ENCODE data around the gene GPM6B.

Gene GPM6B

DNA sequence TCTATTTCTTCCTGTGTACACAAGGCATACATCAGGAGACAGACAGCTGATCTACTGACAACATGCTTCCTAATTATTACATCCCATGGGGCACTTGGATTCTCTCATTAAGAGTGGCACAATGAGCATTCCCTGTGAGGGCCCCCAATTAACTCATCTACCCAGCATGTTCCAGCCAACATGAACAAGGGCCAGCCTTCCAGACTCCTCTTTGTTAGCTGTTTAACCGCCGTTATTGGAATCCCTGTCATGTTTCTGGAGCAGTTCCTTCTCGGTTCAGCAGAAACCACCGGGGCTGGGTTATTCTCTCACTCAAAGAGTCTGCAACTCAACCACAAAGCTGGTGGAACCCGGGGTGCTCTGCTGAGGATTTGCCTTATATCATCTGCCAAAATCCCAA lies 9.9 kb upstream of the GPM6B start:
- TF ChIP-seq, protein P1, sequence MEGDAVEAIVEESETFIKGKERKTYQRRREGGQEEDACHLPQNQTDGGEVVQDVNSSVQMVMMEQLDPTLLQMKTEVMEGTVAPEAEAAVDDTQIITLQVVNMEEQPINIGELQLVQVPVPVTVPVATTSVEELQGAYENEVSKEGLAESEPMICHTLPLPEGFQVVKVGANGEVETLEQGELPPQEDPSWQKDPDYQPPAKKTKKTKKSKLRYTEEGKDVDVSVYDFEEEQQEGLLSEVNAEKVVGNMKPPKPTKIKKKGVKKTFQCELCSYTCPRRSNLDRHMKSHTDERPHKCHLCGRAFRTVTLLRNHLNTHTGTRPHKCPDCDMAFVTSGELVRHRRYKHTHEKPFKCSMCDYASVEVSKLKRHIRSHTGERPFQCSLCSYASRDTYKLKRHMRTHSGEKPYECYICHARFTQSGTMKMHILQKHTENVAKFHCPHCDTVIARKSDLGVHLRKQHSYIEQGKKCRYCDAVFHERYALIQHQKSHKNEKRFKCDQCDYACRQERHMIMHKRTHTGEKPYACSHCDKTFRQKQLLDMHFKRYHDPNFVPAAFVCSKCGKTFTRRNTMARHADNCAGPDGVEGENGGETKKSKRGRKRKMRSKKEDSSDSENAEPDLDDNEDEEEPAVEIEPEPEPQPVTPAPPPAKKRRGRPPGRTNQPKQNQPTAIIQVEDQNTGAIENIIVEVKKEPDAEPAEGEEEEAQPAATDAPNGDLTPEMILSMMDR (IDR thresholded peaks at IDR 0.05), result no peak
- H3K4me1 ChIP-seq, result no peaks in the 10 kb centered on the region

GRCh38 chrX:13825178-13825762 lies 8.4 kb upstream of the GPM6B start:
- no peak overlapping the region for H3K9ac ChIP-seq
- H3K79me2 ChIP-seq, result no peaks in the 10 kb centered on the region
- H3K4me3 ChIP-seq (ENCODE audit: low read depth, low read length), result no peak overlapping the region
- H3K4me1 ChIP-seq, result no peaks in the 10 kb centered on the region
- no peak overlapping the region for H3K4me2 ChIP-seq (ENCODE audit: low read length)
- H3K27ac ChIP-seq, result no peak overlapping the region
- no peaks in the 10 kb centered on the region for H3K9me3 ChIP-seq (ENCODE audit: control insufficient read depth, low read length)
- no peaks in the 10 kb centered on the region for H3K36me3 ChIP-seq (ENCODE audit: control insufficient read depth, insufficient read depth, low read length)
- no peak overlapping the region for H2AFZ ChIP-seq
- H3K27me3 ChIP-seq (ENCODE audit: control insufficient read depth, insufficient read depth, low read length), result no peaks in the 10 kb centered on the region
- TF ChIP-seq, protein P1 (IDR thresholded peaks at IDR 0.05), result no peak

More for the DNA sequence above, 9.9 kb upstream of the GPM6B start:
- no peak overlapping the region for H3K27ac ChIP-seq
- H3K9ac ChIP-seq, result no peak overlapping the region
- H3K9me3 ChIP-seq (ENCODE audit: control insufficient read depth, low read length), result no peaks in the 10 kb centered on the region
- no peak overlapping the region for H3K4me3 ChIP-seq (ENCODE audit: low read depth, low read length)
- H3K79me2 ChIP-seq, result no peaks in the 10 kb centered on the region
- no peak overlapping the region for H2AFZ ChIP-seq
- H3K4me2 ChIP-seq (ENCODE audit: low read length), result no peak overlapping the region
- H3K27me3 ChIP-seq (ENCODE audit: control insufficient read depth, insufficient read depth, low read length), result no peaks in the 10 kb centered on the region
- no peaks in the 10 kb centered on the region for H3K36me3 ChIP-seq (ENCODE audit: control insufficient read depth, insufficient read depth, low read length)

- no peak overlapping the region for H3K4me2 ChIP-seq (ENCODE audit: low read length)
- H3K4me1 ChIP-seq, result no peaks in the 10 kb centered on the region
- TF ChIP-seq, protein P1 (IDR thresholded peaks at IDR 0.05), result no peak
- no peak overlapping the region for H2AFZ ChIP-seq
- no peak overlapping the region for H3K4me3 ChIP-seq (ENCODE audit: low read depth, low read length)
- no peaks in the 10 kb centered on the region for H3K36me3 ChIP-seq (ENCODE audit: control insufficient read depth, insufficient read depth, low read length)
- no peak overlapping the region for H3K9ac ChIP-seq
- no peak overlapping the region for H3K27ac ChIP-seq
- H3K79me2 ChIP-seq, result no peaks in the 10 kb centered on the region
- no peaks in the 10 kb centered on the region for H3K9me3 ChIP-seq (ENCODE audit: control insufficient read depth, low read length)
- H3K27me3 ChIP-seq (ENCODE audit: control insufficient read depth, insufficient read depth, low read length), result no peaks in the 10 kb centered on the region
Observed at GRCh38 chrX:13824746-13825145, 7.9 kb upstream of the GPM6B start.

GRCh38 chrX:13821738-13822137 lies 4.8 kb upstream of the GPM6B start:
- Histone ChIP-seq H3K4me3 (ENCODE audit: low read depth, low read length) (no peak overlapping the region), H3K27me3 (ENCODE audit: control insufficient read depth, insufficient read depth, low read length) (no peaks in the 10 kb centered on the region), H3K9me3 (ENCODE audit: control insufficient read depth, low read length) (no peaks in the 10 kb centered on the region), H2AFZ (no peak overlapping the region), H3K27ac (no peak overlapping the region), H3K36me3 (ENCODE audit: control insufficient read depth, insufficient read depth, low read length) (no peaks in the 10 kb centered on the region), H3K79me2 (no peaks in the 10 kb centered on the region), H3K9ac (no peak overlapping the region), H3K4me2 (ENCODE audit: low read length) (no peak overlapping the region), H3K4me1 (no peaks in the 10 kb centered on the region)
- TF ChIP-seq, protein P1 (IDR thresholded peaks at IDR 0.05), result no peak

DNA sequence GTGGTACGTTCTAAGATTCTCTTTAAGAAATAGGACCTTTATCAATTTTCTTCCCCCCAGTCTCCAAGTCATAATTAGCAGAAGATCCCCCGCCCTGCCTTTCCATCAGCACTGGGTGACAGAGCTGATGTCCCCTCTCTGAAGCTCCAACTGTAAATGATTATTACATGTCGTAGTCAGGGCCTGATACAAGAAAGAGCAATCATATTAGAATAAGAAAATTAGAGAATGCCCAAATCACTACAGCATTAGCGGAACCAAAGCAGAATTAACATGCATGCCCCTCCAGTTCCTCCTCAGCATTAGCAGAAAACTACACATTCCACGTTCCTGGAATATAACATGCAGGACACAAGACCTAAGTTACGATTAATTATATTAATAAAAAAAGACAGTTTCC lies 717 bp downstream of the GPM6B start:
- no peaks in the 10 kb centered on the region for H3K9me3 ChIP-seq (ENCODE audit: control insufficient read depth, low read length)
- H3K27me3 ChIP-seq (ENCODE audit: control insufficient read depth, insufficient read depth, low read length), result no peaks in the 10 kb centered on the region
- no peaks in the 10 kb centered on the region for H3K36me3 ChIP-seq (ENCODE audit: control insufficient read depth, insufficient read depth, low read length)
- no peak overlapping the region for H2AFZ ChIP-seq
- no peak overlapping the region for H3K9ac ChIP-seq
- H3K27ac ChIP-seq, result no peak overlapping the region
- H3K79me2 ChIP-seq, result no peaks in the 10 kb centered on the region
- H3K4me2 ChIP-seq (ENCODE audit: low read length), result no peak overlapping the region
- no peaks in the 10 kb centered on the region for H3K4me1 ChIP-seq
- TF ChIP-seq, protein P1 (IDR thresholded peaks at IDR 0.05), result no peak
- no peak overlapping the region for H3K4me3 ChIP-seq (ENCODE audit: low read depth, low read length)
